GM12865 (cell line): ENCODE measurements around the gene GPD1L.

Experiments used
- DNase-seq: peaks from one replicate; pipeline ENCODE4 v3.0.0; 2010; ENCODE audit warnings: low read depth
- H3K4me3 ChIP-seq: 2 replicates; pipeline ENCODE4 v1.5.1; 2011; ENCODE audit warnings: mild to moderate bottlenecking, low read depth, low read length, control low read depth
- CTCF ChIP-seq: IDR thresholded peaks from 2 replicates; pipeline ENCODE4 v1.5.1; 2011; ENCODE audit warnings: low read length, control low read depth, low read depth, inconsistent platforms; ENCODE audit not compliant: insufficient read depth; ENCODE audit errors: missing control alignments

The GPD1L gene

DNA sequence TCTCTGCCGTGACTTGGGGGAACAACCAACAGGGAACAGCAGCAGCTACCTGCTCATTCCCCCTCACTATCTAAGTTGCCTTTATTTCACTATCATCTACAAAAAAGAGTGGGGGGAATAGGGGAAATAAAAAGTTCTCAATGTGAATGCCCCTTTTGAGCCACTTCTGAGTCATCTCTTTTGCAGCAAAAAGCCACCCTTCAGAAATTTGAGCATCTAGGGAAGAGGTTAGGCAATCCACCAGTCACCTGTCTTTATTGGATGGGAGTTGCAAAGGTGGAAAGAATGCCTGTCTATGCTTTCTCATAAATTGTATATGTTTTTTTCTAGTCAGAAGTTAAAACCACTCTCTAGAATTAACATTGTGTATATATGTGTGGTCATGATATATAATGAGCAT is 41.1 kb downstream of the GPD1L start:
- no peak overlapping the region for H3K4me3 ChIP-seq
- no peak for DNase-seq
- no peak for TF ChIP-seq CTCF

- no peak for DNase-seq
- TF ChIP-seq CTCF = no peak
- H3K4me3 ChIP-seq = no peak overlapping the region
Measured at GRCh38 chr3:32147933-32148332, 41.5 kb downstream of the GPD1L start.

DNA sequence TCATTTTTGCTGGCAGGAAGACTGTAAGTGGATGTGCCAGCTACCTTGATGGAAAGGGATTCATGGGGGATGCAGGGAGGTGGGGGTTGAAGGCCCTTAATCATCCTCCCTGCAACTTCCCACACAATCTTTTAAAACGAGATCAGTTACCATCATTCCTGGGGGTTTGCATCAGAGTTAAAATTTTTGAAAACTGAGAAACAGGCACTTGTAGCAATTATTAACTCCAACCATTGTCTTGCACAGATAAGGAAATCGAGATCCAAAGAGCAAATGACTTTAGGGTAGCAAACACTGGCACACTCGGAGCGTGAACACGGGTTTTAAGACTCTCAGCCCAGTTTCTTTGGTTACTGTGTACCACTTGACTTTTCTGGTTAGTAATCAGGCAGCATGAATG is 41.9 kb downstream of the GPD1L start:
- TF ChIP-seq CTCF = no peak
- no peak for DNase-seq

DNA sequence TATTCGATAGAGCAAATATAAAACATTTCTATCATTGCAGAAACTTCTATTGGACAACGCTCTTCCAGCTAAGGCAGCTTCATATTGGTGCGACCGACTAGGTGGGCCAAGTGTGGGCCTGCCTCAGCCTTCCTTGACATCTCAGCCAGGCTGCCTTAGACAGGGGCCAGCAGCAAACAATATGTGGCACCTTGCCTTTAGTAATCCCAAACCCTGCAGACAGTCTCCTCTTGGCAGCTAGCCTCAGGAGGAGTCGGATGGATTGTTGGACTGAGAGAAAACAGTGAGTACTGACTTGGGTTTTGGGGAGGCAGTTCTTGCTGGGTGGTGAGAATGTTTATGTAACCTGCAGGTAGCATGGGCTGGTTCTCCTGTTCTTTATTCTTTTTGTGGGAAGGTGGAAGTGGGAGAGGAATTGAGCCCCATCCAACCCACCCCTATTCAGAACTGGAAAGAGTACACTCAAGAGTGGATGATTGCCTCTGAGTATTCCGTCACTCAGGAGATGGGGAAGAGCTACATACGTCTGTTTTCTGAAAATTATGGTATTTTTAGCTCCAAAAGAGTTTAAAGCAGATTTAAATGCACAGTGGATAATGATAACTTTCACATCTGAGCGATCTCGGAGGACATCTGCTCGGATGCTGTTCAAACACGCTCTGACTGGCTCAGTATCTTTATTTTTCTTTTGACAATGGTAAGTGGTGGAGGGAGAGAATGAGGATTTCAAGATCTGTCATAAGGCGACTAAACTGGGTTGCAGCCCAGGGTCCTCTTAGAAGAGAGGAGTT is 47.2 kb downstream of the GPD1L start:
- no peak for DNase-seq
- H3K4me3 ChIP-seq = no peak overlapping the region
- TF ChIP-seq CTCF = no peak

More for the DNA sequence above, 41.9 kb downstream of the GPD1L start:
- no peak overlapping the region for H3K4me3 ChIP-seq

DNA sequence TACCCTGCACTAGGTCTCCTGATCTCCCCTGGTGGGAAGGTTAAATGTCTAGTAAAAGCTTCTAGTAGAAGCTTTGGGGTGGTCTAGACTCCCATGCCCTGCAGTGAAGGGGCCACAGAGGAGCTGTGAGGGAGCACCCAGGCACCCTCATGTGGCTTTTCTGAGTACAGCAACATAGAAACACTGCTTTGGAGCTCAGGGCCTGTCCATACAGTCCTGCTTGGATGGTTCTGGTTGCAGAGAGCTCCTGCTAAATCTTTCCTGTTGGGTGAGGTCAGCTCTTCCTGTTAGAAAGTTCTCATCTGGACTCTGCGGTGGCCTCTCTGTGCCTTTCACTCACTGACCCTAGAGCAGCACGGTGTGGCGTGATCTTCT is 47.8 kb downstream of the GPD1L start:
- H3K4me3 ChIP-seq = no peak overlapping the region
- no peak for TF ChIP-seq CTCF
- no peak for DNase-seq

DNA sequence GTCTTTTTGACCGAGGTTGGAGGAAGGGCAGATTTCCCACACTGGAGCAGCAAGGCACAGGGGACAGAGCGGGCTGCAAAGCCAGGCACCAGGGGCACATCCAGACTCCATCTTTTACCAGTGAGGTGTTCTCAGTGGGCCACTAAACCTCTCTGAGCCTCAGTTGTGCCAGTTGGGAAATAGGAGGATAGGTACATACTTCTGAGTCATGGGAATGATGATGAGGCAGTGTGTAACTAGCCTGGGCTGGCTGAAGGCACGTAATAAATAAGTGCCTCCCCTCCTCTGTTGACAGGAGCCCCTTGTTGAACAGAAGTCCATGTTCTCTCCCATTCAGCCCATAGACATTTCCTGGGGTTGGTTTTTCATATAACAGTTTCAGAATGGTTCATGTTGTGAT is 48.7 kb downstream of the GPD1L start:
- H3K4me3 ChIP-seq = no peak overlapping the region
- DNase-seq = no peak

More for the DNA sequence above, 48.7 kb downstream of the GPD1L start:
- no peak for TF ChIP-seq CTCF
